Stromal cell of bone marrow (primary cell): ENCODE data around the gene SIM2.

Experiments
- DNase-seq: peaks from one replicate; pipeline ENCODE4 v3.0.0-alpha.2; 2012; ENCODE audit warnings: low read depth

SIM2 gene

GRCh38 chr21:36699546-36700294 lies 805 bp downstream of the SIM2 start:
- no peak for DNase-seq

- no peak for DNase-seq
Observed at GRCh38 chr21:36700295-36700970, 1.5 kb downstream of the SIM2 start.

DNA sequence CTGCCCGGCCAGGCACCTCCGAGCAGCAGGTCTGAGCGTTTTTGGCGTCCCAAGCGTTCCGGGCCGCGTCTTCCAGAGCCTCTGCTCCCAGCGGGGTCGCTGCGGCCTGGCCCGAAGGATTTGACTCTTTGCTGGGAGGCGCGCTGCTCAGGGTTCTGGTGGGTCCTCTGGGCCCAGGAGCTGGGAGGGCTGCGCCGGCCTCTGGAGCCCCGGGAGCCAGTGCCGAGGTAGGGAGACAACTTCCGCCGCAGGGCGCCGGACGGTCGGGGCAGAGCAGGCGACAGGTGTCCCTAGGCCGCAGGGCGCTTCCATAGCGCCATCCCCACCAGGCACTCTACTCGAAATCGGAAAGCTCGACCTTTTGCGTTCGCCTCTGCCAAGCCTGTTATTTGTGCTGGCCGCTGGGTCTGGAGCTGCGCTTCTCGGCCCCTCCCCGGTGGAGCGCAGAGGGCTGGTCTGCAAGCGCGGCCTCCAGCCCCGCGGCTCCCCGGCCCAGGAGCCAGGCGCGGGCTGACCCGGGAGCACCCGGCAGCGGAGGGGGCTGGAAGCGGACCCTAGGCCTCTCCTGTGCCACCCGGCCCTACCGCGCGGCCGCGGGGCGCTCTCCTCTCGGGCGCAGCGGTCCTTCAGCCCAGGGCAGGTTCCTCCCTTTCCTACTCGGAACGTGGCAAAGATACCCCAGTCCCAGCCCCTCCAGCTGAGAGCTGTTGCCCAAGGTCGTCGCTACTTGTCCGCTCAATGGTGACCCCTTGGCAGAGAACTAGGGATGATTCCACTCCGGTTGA lies 2.2 kb downstream of the SIM2 start:
- DNase-seq = no peak

- DNase-seq = no peak
Observed at GRCh38 chr21:36701756-36702621, 3.1 kb downstream of the SIM2 start.

- no peak for DNase-seq
Observed at GRCh38 chr21:36702622-36702968, 3.7 kb downstream of the SIM2 start.

DNA sequence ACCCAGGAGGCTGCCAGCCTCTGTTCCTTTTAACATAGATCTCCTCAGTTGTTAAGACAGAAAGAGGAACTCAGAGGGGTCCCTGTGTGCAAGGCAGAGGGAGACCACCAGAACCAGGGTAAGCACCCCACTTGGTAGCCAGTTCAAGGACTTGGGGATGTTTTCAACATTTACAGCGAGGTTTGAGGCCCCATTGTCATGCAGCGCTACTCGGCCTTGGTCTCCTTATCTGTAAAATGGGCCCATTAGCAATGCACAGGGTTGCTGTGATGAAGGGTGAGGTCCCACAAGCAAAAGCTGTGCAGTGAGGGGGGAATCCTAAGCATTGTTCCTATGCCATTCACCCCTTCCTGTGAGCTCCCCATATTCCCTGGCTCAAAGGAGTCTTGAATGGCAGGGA lies 4.2 kb downstream of the SIM2 start:
- DNase-seq = no peak

DNA sequence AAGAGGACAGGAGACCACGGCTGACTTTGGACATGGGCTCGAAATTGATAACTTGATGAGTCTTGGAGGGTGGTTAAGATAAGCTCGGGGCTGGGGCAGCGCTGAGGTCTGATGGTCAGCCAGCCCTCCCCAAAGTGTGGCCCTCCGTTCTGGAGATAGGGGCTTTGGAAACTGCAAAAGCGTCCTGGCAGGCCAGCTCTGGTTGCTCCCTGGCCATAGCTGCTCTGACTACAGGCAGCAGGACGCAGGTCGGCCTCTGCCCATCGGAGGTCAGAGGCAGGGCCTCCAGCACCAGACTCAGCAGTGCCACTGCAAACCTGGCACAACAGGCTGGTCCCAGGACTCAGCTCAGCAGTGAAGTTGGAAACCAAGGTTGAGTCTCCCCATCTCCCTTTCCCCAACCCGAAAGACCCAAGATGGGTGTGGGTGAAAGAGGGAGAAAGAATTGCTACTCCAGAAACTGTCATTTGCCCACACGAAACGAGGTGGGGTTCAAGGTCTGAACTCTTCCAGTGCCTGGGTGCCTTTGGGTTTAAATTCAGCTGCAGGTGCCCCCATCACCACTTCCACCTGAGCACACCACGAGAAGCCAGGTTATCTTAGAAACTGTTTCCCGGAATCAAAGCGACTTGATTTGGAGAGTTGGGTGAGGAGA lies 4.8 kb downstream of the SIM2 start:
- DNase-seq = no peak

- DNase-seq = no peak
Observed at GRCh38 chr21:36704281-36704957, 5.5 kb downstream of the SIM2 start.

DNA sequence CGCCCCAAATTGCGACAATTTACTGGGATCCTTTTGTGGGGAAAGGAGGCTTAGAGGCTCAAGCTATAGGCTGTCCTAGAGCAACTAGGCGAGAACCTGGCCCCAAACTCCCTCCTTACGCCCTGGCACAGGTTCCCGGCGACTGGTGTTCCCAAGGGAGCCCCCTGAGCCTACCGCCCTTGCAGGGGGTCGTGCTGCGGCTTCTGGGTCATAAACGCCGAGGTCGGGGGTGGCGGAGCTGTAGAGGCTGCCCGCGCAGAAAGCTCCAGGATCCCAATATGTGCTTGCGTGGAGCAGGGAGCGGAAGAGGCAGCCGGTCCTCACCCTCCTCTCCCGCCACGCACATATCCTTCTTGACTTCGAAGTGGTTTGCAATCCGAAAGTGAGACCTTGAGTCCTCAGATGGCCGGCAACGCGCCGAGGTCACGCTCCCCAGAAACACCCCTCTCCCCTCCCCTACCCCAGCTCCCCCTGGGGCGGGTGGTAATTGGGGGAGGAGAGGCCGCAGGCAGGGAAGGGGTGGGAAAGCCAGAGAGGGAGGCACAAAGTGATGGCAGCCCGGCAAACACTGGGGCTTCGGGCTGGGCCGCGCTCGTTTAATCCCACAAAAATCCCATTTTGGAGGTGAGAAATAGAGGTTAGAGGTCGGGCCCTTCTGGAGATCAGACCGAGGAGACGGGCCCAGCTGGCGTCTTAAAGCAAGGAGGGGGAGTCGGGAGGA lies 6.2 kb downstream of the SIM2 start:
- DNase-seq = no peak

DNA sequence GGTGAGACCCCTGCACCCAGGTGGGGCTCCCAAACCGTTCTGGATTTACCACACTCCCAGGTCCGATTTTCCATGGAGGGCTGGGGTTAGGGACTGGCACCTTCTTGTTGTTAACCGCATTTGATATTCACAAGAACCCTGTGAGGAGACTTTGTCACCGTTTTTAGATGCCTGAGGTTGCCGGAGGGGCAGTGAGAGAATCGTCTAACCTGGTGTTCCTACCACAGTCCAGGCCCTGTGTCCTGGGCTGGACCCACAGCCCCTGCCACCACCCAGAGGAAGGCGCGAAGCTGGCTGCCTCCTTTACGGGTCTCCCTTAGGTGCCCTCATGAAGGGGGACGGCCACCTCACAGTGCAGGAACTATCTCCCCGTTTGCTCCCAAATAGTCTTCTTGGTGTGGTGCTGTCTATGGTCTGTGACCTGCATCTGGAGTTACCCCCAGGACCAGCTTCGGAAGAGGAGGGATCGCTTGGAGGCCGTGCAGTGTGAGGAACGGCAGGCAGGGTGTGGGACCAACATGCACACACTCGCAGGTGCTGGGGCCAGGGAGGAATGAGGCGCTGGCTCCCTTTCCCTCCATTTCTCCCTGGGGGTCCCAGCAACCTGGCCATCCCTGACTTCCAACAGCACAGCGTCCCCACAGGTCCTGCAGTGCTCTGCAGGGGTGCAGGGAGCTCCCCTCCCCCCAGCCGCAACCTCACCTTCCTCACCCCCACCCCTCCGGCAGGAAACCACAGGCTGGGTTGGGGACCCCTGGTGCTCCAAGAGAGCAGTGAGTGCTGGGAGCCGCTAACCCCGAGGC lies 7.0 kb downstream of the SIM2 start:
- no peak for DNase-seq

GRCh38 chr21:36706482-36706852 lies 7.6 kb downstream of the SIM2 start:
- DNase-seq = no peak

DNA sequence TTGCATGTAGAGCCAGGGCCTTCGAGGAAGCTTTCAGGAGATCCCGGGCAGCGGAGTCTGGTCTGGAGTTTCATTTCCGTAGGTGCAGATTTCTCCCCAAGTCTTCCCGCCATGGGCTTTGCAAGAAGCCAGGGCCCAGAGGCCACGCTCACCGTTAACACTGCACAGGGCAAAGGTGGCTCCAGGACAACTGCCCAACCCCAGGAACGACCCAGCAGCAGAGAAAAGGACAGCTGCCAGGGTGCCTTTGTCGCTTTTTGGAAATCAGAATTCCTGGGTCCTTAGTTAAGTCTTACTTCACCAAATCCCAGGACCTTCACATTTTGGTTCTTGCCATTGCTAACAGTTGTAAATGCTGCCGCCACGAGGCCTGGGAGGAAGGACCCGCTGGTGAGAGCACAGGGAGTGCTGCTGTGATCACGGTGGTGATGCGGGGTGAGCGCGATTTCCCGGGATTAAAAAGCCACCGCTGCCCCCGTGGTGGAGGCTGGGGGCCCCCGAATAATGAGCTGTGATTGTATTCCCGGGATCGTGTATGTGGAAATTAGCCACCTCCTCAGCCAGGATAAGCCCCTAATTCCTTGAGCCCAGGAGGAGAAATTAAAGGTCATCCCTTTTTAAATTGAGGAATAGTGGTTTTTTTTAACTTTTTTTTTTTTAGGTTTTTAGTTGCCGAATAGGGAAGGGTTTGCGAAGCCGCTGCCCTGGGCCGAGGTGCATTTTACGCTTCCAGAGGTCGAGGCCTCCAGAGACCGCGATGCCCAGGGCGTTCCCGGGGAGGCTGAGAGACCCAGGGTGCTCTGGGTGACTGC lies 8.2 kb downstream of the SIM2 start:
- DNase-seq = no peak

- no peak for DNase-seq
Observed at GRCh38 chr21:36707763-36708285, 8.9 kb downstream of the SIM2 start.

GRCh38 chr21:36708286-36709029 lies 9.5 kb downstream of the SIM2 start:
- no peak for DNase-seq

- no peak for DNase-seq
Observed at GRCh38 chr21:36709030-36709867, 10.3 kb downstream of the SIM2 start.

GRCh38 chr21:36709868-36710728 lies 11.2 kb downstream of the SIM2 start:
- DNase-seq = no peak
